HG03097 (cell line): Measurements from ENCODE around the gene IQCH.
"Not testable (repeated sequence)": the region's sequence is repeated elsewhere in the genome, so short reads cannot be mapped to it uniquely, and the experiment has no call there.

Source experiments
- ATAC-seq: cut with Tn5 transposase; IDR thresholded peaks from one replicate; pipeline ENCODE4 v1.9.1; 2021; ENCODE audit not compliant: unreplicated experiment, low FRiP score

Gene IQCH

DNA sequence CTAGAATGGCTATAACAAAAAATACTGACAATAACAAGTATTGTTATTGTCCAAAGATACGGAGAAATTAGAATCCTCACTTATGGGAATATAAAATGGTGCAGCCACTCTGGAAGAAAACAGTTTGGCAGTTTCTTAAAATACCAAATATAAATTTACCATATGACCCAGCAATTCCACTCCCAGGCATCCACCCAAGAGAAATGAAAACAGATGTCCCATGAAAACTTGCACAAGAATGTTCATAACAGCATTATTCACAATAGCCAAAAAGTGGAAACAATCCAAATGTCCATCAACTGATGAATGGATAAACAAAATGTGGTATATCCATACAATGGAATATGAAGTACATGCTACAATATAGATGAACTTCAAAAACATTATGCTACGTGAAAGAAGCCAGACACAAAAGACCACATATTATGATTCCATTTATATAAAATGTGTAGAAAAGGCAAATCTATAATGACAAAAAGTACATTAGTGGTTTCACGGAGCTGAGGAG is 9.6 kb upstream of the IQCH start:
- ATAC-seq: no peak

DNA sequence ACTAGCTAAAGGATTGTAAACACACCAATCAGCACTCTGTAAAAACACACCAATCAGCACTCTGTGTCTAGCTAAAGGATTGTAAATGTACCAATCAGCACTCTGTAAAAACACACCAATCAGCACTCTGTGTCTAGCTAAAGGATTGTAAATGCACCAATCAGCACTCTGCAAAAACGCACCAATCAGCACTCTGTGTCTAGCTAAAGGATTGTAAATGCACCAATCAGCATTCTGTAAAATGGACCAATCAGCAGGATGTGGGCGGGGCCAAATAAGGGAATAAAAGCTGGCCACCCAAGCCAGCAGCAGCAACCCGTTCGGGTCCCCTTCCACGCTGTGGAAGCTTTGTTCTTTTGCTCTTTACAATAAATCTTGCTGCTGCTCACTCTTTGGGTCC is 8.0 kb upstream of the IQCH start:
- not testable (repeated sequence) for ATAC-seq

DNA sequence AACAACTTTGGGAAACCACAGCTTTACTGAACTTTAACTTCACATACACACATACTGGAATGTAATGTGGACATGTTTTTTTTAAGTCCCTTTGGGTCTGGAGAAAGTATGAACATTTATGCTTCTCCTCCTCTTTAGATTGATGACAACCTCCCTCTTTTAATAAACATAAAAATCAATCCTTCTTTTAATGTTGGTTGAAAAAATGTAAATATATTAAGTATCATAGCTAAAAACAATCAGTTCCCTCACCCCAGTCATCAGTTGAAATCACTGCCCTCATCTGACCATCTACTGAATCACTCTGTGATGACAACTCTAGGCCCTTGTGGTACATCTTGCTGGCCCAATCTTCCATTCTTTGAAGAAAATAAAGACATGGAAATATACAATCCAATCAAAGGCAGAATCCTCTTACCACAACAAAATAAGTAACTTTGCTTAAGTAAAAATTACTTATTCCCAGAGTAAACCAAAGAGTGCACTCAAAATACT is 6.5 kb upstream of the IQCH start:
- no peak for ATAC-seq

- ATAC-seq: no peak
Observed at GRCh38 chr15:67249830-67250229, 4.8 kb upstream of the IQCH start.

- no peak for ATAC-seq
Observed at GRCh38 chr15:67251318-67251717, 3.3 kb upstream of the IQCH start.

GRCh38 chr15:67253101-67253500 is 1.5 kb upstream of the IQCH start:
- no peak for ATAC-seq

GRCh38 chr15:67253549-67254237 is 893 bp upstream of the IQCH start:
- ATAC-seq: no peak

GRCh38 chr15:67256051-67256450 is 1.5 kb downstream of the IQCH start:
- no peak for ATAC-seq

DNA sequence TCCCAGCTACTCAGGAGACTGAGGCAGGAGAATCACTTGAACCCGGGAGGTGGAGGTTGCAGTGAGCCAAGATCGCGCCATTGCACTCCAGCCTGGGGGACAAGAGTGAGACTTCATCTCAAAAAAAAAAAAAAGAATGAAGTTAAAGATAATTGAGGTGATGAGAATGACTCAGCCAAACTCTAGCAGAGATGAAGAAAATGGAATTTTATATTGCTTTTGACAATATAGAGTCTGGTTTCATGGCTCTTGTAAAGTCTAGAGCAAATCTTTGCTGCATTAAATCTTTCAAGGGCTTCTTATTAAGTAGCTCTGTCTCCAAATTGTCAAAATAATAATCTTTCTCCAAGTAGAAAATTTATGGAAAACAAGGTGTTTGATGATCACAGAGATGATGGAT is 3.8 kb downstream of the IQCH start:
- not testable (repeated sequence) for ATAC-seq

- no peak for ATAC-seq
Observed at GRCh38 chr15:67259379-67259778, 4.8 kb downstream of the IQCH start.

DNA sequence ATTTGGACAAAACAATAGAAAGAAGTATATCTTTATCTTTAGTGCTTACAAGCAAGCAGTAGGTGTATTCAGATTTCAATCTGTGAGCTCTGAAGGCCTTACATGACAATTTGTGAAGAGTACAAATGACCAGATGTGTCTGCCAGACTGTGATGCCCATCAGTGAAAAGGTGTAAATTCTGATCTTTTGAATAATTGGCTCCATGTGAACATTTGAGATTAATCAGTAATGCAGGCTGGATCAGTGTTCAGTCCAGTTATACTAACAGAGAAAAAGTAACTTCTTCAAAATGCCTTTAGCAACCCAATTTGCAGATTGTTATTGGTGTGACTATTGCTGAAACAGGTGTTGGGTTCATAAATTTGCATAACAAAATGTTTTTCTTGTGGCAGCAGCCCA is 5.2 kb downstream of the IQCH start:
- no peak for ATAC-seq

GRCh38 chr15:67266870-67267269 is 12.3 kb downstream of the IQCH start:
- ATAC-seq: no peak

DNA sequence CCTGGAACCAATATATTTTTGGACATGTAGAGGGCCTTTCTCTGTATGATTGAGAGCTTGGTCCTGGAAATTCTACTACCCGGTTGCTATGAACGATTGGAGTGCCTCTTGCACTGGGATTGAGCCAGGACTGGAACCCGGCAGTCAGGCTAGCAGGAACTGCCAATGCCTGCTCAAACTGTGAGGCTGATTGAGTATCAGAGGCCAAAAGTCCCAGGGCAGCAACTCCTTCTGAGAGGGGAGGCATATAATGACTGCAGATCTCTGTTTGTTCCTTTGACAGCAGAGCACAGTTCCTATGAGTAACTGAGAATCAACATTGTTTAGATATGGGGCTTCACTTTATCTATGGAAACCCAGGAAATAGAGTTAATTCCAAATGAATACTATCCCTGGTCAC is 12.9 kb downstream of the IQCH start:
- no peak for ATAC-seq

DNA sequence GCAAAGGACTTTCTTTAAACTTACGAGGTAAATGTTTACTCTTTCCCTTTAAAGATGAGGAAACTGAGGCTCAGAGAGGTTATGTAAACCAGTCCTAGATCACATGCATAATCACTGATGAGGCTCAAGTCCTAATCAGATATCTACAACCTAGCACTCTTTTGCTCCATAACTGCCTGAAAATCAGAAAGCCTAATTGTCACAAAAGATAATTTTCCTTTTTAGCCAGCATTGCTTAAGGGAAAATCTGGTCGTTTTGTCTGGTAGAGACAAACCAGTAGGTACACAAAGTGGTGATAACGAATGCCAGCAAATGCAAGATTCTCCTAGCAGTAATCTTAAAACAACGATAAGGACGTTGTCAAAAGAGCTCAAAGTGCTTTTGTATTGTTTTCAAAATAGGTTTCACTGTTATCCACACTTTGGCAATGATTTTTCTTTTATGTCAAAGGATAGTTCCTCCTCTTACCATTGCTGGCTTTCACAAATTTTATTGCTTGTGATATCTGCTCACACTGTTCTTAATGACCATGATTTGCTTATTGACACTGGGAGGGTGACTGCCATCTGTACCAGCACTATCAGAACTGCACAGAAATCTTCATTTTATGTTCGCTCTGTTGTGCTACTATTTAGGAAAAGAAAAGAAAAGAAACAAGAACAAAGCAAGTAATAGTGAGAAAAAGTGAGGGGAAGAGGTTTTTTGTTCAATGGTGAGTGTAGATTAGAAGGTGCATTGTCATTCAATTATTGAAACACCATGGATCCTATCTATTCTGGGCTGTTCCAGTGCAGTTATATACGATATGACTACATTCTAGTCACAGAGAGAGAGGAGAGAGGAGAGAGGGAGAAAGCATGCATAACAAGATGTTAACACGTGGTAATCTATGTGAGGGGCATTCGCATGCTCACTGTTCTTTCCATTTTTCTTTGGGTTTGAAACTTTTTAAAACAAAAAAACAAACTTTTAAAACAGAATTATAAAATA is 13.7 kb downstream of the IQCH start:
- ATAC-seq: no peak

DNA sequence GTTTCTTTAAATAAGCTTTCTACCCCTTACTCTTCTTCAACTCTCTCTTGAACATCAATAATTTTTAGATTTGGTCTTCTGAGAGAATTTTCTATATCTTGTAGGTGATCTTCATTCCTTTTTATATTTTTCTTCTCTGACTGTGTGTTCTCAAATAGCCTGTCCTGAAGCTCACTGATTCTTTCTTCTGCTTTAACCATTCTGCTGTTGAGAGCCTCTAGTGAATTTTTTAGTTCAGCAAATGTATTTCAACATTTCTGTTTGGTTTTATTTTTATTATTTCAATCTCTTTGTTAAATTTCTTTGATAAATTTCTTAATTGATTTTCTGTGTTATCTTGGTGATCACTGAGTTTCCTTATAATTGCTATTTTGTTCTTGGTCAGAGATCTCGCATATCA is 19.6 kb downstream of the IQCH start:
- no peak for ATAC-seq

- ATAC-seq: no peak
Observed at GRCh38 chr15:67276666-67277065, 22.1 kb downstream of the IQCH start.

- no peak for ATAC-seq
Observed at GRCh38 chr15:67280217-67280616, 25.6 kb downstream of the IQCH start.

- no peak for ATAC-seq
Observed at GRCh38 chr15:67281714-67282113, 27.1 kb downstream of the IQCH start.

GRCh38 chr15:67285625-67286024 is 31.0 kb downstream of the IQCH start:
- not testable (repeated sequence) for ATAC-seq

DNA sequence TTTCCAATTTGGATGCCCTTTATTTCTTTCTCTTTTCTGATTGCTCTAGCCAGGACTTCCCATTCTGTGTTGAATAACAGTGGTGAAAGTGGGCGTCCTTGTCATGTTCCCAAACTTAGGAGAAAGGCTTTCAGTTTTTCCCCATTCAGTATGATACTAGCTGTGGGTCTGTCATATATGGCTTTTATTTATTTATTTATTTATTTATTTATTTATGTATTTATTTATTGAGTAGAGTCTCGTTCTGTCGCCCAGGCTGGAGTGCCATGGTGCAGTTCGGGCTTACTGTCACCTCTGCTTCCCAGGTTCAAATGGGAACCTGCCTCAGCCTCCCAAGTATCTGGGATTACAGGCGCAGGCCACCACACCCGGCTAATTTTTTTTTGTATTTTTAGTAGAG is 31.8 kb downstream of the IQCH start:
- ATAC-seq: not testable (repeated sequence)

GRCh38 chr15:67290319-67290718 is 35.7 kb downstream of the IQCH start:
- ATAC-seq: no peak
